HG02571 (cell line): ENCODE measurements around the gene SYT17.

ENCODE experiments used
- ATAC-seq: cut with Tn5 transposase; IDR thresholded peaks from one replicate; pipeline ENCODE4 v1.9.1; 2021; ENCODE audit warnings: mild to moderate bottlenecking, moderate library complexity; ENCODE audit not compliant: unreplicated experiment

Gene SYT17

DNA sequence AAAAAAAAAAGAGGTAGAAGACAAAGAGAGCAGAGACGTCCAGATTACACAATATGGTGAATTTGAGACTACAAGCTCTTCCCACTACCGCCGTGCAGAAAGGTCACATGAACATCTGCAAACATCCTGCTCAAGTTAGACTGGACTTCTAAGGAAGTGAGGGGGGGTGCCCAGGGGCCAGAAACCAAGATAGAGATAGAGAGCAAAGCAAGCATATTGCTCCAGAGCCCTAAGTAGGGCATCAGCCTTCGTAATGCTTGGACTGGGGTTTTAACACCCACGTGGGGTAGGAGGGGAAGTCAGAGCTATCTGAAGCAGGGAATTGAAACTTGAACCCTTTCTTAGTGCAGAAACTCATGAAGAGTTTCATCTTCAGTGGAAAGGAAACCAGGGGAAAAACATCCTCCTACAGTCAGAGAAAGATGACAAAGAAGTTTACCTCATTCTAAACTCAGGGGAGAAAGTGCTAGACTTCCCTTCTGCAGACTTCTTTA, 126.2 kb downstream of the SYT17 start:
- peak; percentile 64 for ATAC-seq

DNA sequence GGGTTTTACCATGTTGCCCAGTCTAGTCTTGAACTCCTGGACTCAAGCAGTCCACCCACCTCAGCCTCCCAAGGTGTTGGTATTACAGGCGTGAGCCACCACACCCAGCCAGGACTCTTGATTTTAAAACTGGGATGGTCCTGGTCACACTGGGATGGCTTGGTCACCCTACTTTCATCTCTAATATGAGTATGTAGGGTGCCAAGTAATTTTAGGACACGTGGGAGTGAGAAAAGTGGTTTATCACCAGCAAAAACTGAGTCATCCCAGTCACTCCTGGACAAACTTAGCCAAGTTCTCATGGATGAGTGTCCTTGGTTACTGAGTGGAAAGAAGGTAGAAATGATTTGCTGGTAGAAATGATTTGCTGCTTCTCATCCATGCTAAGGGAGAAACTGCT, 127.4 kb downstream of the SYT17 start:
- ATAC-seq: no peak

- ATAC-seq: no peak
Observed at GRCh38 chr16:19297454-19297853, 129.4 kb downstream of the SYT17 start.

GRCh38 chr16:19299565-19299964, 131.5 kb downstream of the SYT17 start:
- no peak for ATAC-seq

DNA sequence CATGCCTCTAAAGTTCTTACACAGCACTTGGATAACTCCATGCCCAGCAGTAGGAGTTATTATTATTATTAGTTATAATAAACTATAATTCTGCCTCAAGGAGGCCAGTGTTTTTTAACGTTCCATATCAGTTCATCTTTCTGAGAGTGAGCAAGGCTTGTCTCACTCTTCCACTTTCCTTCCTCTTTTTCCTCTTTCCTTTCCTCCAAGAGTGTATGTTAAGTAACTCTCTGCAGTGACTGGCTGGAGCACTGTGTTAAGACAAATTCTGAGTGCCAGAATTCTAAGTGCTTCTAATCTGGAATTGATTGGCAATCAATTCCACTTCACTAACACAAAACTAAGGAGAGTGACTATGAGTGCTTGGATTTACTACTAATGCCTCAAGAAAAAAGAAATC, 133.9 kb downstream of the SYT17 start:
- ATAC-seq: no peak

DNA sequence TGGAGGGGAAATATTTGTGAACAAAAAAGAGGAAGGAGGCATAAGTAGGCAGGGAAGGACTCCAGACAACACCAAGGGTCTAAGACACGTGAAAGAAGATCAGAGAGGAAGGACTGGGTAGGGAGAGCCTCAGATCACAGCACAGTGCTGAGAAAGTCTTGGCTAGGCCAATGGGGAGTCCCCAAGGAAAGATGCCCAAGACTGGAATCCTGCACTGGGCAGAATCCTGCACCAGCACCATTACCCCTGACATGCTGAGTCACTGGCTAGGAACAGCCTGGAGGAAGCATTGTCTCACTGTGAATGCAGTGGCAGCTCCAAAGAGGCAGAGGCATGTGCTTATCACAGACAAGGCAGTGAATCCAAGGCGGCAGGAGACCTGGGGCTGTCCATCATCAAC, 136.7 kb downstream of the SYT17 start:
- no peak for ATAC-seq

- ATAC-seq: no peak
Observed at GRCh38 chr16:19305443-19305842, 137.4 kb downstream of the SYT17 start.

GRCh38 chr16:19307587-19308241, 139.7 kb downstream of the SYT17 start:
- ATAC-seq: no peak

- ATAC-seq: no peak
Observed at GRCh38 chr16:19308392-19308791, 140.4 kb downstream of the SYT17 start.

DNA sequence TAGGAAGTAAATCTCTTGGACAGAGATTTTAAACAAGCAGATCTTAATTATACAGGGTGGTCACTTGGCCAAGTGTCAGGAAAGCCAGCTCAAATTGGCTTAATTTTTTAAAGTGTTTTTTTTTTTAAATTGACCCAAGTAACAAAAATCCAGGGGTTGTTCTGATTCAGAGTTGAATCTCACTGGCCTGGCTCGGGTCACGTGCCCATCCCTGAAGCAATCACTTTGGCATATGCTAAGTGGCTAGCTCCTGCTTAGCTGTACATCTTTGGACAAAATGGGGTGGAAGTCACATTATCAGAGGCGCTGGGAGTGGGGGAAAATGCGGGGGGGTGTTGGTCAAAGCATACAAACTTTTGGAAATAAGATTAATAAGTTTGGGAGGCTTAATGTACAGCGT, 141.1 kb downstream of the SYT17 start:
- ATAC-seq: no peak

GRCh38 chr16:19314718-19315425, 146.8 kb downstream of the SYT17 start:
- no peak for ATAC-seq

DNA sequence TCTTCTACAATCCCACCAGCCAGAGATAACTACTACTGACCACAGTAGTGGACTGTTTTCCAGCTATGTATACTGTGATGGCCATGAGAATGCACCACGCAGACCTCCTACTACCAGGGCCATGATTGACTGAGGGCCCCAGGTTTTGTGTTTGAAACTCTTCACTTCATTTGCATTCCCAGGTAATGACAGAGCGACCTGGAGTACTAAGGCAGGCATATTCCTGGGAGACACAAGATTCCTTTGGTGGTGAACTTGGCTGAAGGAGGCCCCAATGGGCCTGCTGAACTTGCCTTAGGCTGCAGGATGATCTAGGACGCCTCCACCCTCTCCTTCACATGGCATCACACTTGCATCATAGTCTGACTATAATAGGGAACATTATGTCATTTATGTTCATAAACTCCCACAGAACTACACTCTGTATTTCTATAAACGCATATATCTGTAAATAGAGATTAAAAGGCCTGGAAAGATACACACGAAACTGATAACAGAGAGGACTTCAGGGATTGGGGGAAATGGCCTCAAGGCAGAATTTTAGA, 147.9 kb downstream of the SYT17 start:
- no peak for ATAC-seq

- ATAC-seq: no peak
Observed at GRCh38 chr16:19316846-19317245, 148.8 kb downstream of the SYT17 start.
